ENCODE results near the gene SCN2B. TPM values are rescaled to one million over a fixed set of nuclear protein-coding genes. Genes with fewer than 3 reads are reported as not detected.

SCN2B gene
- total and polyA plus RNA-seq, 10 of the 15 experiments (the other 5 are each of a cell fraction or from before 2014, with no cell fraction given), result 0.01 TPM; not detected in 9

GRCh38 chr11:118216621-118217481, 40.4 kb upstream of the SCN2B start (continued):
- 0 out of 2 replicates have a peak, but pooled peaks have one; percentile 30 for TF ChIP-seq TCF3 (IDR thresholded peaks at IDR 0.05; ENCODE audit: borderline replicate concordance, insufficient read depth, low read depth, low read length)
- TF ChIP-seq MLLT1 (IDR thresholded peaks at IDR 0.05), result peak; percentile 49; the same call in 1 of the 2 replicates
- TF ChIP-seq RELB (IDR thresholded peaks at IDR 0.05; ENCODE audit: low read depth), result peak; percentile 70
- 0 out of 2 replicates have a peak, but pooled peaks have one; percentile 71 for TF ChIP-seq MEF2A (IDR thresholded peaks at IDR 0.05; ENCODE audit: insufficient read depth, low read depth, low read length)
- TF ChIP-seq SIN3A (IDR thresholded peaks at IDR 0.05; ENCODE audit: low read depth, low read length), result no peak
- TF ChIP-seq CREB1 (IDR thresholded peaks at IDR 0.05; ENCODE audit: low read depth), result 0 out of 2 replicates have a peak, but pooled peaks have one; percentile 4
- TF ChIP-seq GATAD2B (conservative IDR thresholded peaks at IDR 0.05; ENCODE audit: low read depth), result peak; percentile 50; the same call in 1 of the 2 replicates
- 0 out of 2 replicates have a peak, but pooled peaks have one; percentile 33 for TF ChIP-seq YY1 (IDR thresholded peaks at IDR 0.05; ENCODE audit: low read depth, low read length)
- no peak for TF ChIP-seq PRDM15 (CRISPR knock-in tag; IDR thresholded peaks at IDR 0.05)
- no peak for TF ChIP-seq NRF1 (conservative IDR thresholded peaks at IDR 0.05; ENCODE audit: low read depth, low read length)
- TF ChIP-seq YBX1 (IDR thresholded peaks at IDR 0.05), result no peak
- peak; percentile 56; the same call in 1 of the 2 replicates for TF ChIP-seq CHD2 (IDR thresholded peaks at IDR 0.05; ENCODE audit: borderline replicate concordance, low read depth, low read length)
- TF ChIP-seq ZBTB33 (IDR thresholded peaks at IDR 0.05), result no peak
- no peak for TF ChIP-seq POLR2AphosphoS5 (IDR thresholded peaks at IDR 0.05; ENCODE audit: low read length)
- no peak for TF ChIP-seq POU2F2 (IDR thresholded peaks at IDR 0.05; ENCODE audit: borderline replicate concordance, low read depth, low read length)
- no peak for TF ChIP-seq SPI1 (IDR thresholded peaks at IDR 0.05; ENCODE audit: borderline replicate concordance, insufficient read depth, low read depth, low read length)
- peak in 1 of 2 experiments; percentile 51; a peak in 1 of 4 replicates for TF ChIP-seq ETV6 (conservative IDR thresholded peaks at IDR 0.05 in 1 of 2, IDR thresholded peaks at IDR 0.05 in 1 of 2; ENCODE audit: borderline replicate concordance in 1 of 2, low read depth in 1 of 2)
- no peak for TF ChIP-seq PAX8 (IDR thresholded peaks at IDR 0.05)
- TF ChIP-seq PAX5 (IDR thresholded peaks at IDR 0.05; ENCODE audit: borderline replicate concordance, low read depth, low read length), result peak; percentile 50; the same call in 1 of the 2 replicates
- no peak for TF ChIP-seq KLF5 (IDR thresholded peaks at IDR 0.05; ENCODE audit: partially characterized antibody)
